ENCODE measurements around the gene SNRPN.
A peak's percentile ranks its signal among the peaks of the same experiment; 100 is the strongest.
"Not testable (repeated sequence)": the region's sequence is repeated elsewhere in the genome, so short reads cannot be mapped to it uniquely, and the experiment has no call there.

Gene SNRPN

DNA sequence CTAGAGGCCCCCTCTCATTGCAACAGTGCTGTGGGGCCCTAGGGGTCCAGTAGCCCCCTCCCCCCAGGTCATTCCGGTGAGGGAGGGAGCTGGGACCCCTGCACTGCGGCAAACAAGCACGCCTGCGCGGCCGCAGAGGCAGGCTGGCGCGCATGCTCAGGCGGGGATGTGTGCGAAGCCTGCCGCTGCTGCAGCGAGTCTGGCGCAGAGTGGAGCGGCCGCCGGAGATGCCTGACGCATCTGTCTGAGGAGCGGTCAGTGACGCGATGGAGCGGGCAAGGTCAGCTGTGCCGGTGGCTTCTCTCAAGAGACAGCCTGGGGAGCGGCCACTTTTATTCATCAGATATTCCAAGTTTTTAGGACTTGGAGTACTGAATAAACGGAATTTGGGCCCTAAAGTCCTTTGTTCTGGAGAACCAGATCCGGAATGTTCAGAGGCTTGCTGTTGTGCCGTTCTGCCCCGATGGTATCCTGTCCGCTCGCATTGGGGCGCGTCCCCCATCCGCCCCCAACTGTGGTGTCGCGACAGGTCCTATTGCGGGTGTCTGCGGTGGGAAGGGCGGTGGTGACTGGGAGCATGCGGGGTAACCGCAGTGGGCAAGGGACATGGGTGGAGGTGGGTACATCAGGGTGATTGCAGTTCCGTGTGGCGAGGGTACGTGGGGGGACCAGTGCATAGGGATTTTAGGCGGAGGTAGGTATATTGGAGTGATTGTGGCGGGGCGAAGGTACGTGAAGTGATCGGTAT lies at the start of gene SNRPN, which contains the start of gene SNURF:
SNRPN (plus strand) TSS at position 205 of the 748 bp plus-strand sequence. CDS start 19,467 bp downstream, outside the sequence.
SNURF (plus strand) TSS at position 205 of the 748 bp plus-strand sequence; CDS start at position 267, 62 bp downstream.
- DNase-seq (ENCODE audit: low read depth in 2 of 2): peak; percentile 30 to 31

DNA sequence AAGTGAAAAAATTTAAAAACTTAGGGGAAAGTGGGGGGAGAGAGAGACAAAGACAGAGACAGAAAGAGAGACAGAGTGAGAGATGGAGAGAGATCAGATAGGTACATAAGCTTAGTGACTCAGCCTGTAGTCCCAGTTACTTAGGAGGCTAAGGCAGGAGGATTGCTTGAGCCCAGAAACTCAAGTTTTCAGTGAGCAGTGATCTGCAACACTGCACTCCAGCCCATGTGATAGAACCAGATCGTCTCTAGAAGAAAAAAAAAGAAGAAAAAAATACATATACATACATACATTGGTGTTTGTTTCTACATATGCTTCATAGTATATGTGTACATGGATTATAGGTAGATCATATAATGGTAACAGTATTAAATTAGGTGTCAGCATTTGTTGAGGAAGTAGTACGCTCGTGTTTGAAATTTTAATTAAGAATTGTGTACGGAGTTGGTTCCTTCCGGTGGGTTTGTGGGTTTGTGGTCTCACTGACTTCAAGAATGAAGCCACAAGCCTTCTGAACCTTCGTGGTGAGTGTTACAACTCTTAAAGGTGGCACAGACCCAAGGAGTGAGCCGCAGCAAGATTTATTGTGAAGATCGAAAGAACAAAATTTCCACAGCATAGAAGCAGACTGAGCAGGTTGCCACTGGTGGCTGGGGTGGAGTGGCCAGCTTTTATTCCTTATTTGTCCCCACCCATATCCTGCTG lies 38.3 kb upstream of the SNRPN start:
- no peak for DNase-seq (ENCODE audit: low read depth in 2 of 2)

- DNase-seq (ENCODE audit: low read depth in 2 of 2): no peak
Observed at GRCh38 chr15:24917431-24917830, 37.4 kb upstream of the SNRPN start.

DNA sequence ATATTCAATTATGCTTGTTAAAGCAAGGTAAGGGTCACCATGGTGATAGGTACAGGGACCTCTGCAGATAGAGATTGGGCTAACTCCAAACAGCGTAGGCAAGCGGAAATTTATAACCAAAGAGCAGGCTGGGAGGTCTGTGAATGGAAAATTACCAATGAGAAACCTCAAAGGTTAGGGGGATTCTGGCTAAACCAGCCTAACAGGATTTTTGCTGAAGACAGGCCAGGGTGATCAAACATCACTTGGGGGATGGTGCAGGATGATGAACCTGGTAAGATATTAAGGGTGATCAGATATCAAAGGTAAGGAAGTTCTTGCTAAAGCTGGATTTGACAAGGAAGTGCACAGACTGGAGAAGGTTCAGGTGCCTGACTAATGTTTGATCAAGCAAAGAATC lies 35.3 kb upstream of the SNRPN start:
- DNase-seq (ENCODE audit: low read depth in 2 of 2): no peak

GRCh38 chr15:24922781-24923180 lies 32.0 kb upstream of the SNRPN start:
- DNase-seq (ENCODE audit: low read depth in 2 of 2): not testable (repeated sequence)

DNA sequence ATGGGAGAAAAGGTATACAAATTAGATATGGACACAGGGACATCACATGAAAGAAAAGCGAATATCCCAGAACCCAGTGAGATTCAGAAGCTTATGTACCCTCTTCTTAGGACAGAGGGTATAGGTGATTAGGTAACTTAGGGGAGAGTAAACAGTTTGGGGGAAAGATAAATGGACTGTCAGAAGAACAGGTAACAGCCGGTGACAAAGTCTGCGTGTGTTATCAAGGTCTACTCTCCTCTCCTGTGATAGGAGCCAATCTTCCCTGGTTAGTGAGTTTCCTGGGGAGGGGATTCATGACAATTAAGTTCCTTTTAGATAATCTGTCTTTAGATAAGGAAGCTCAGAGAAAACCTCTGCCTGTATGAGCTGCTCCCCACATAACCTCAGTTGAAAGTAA lies 30.6 kb upstream of the SNRPN start:
- DNase-seq (ENCODE audit: low read depth in 2 of 2): no peak

GRCh38 chr15:24924621-24925020 lies 30.2 kb upstream of the SNRPN start:
- DNase-seq (ENCODE audit: low read depth in 2 of 2): no peak

DNA sequence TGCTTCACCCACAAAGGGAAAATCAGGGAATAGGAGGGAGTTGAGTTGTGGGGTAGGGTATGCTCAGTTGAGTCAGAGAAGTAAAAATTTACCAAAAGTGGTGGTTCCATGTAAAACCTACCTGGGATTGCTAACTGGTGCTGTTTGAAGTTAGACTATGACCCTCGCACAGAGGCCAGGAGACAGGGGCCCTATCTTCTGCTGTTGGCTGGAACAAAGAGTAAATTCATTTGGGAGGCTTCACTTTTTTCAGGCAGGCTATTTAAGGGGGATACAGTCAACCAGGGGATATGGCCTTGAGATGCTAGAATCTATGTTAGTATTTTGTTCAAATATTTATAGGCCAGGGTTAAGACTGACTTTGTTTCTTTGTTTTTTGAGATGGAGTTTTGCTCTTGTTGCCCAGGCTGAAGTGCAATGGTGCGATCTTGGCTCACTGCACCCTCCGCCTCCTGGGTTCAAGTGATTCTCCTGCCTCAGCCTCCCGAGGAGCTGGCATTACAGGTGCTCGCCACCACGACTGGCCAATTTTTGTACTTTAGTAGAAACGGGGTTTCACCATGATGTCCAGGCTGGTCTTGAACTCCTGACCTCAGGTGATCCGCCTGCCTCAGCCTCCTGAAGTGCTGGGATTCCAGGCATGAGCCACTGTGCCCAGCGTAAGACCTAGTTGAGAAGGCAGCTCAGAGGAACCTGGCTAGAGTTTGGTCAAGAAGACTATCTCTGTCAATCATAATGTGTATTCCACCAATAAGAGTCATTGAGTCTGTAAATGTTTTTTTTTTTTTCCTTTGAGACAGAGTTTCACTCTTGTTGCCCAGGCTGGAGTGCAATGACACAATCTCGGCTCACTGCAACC lies 22.7 kb upstream of the SNRPN start:
- not testable (repeated sequence) for DNase-seq (ENCODE audit: low read depth in 2 of 2)

GRCh38 chr15:24933716-24934115 lies 21.1 kb upstream of the SNRPN start:
- no peak for DNase-seq (ENCODE audit: low read depth in 2 of 2)

DNA sequence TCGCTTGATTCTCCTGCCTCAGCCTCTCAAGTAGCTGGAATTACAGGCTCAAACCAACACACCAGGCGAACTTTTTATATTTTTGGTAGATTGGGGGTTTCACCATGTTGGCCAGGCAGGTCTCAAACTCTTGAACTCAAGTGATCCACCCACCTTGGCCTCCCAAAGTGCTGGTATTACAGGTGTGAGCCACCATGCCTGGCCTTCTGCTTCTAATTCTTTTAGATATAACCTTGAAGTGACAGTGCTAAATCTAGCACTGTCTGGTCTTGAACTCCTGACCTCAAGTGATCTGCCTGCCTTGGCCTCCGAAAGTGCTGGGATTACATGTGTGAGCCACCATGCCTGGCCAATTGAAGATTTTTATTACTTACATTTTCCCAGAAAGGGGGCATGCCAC lies 16.6 kb upstream of the SNRPN start:
- not testable (repeated sequence) for DNase-seq (ENCODE audit: low read depth in 2 of 2)

GRCh38 chr15:24940236-24940635 lies 14.6 kb upstream of the SNRPN start:
- DNase-seq (ENCODE audit: low read depth in 2 of 2): no peak

DNA sequence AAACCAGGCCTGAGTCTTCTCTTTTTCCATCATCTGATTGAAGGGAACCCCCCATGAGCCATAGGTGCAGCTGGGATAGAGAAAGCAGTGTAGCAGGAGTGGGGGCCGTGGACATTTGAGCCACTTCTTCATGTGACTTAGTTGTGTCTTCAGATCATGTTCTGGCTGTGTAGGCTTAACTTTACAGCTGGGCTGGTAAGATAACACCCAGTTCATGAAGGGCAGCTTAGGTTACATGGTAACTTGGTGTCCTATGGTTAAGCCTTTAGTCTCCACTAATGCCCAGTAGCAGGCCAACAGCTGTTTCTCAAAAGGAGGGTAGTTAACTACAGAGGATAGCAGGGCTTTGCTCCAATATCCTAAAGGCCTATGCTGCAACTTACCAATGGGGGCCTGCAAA lies 11.4 kb upstream of the SNRPN start:
- no peak for DNase-seq (ENCODE audit: low read depth in 2 of 2)

DNA sequence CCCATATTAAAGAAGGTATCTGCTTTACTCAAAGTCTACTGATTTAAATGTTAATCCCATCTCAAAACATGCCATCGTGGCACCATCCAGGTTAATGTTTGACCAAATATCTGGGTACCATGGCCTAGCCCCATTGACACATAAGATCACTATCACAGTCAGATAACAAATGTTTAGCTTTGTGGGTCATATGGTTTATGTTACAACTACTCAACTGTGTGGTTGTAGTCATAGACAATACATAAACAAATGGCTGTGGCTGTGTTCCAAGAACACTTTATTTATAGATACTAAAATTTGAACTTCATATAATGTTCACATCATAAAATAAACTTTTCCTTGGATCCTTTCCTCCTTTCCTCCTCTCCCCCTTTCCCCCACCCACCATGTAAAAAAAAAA lies 9.8 kb upstream of the SNRPN start:
- DNase-seq (ENCODE audit: low read depth in 2 of 2): no peak

GRCh38 chr15:24945711-24946110 lies 9.1 kb upstream of the SNRPN start:
- no peak for DNase-seq (ENCODE audit: low read depth in 2 of 2)

DNA sequence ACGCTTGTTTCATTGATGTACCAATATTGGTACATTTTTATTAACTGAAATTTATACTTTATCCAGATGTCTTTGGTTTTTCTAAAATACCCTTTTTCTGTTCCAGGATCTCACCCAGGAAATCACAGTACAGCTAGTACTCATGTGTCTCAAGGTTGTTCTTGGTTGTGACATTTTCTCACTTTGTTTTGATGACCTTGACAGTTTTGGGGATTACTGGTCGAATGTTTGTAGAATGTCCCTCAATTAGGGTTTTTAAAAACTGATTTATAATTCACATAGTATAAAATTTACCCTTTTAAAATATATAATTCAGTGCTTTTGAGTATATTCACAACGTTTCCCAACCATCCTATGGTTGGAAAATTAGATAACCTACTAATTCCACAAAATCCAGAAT lies 6.3 kb upstream of the SNRPN start:
- no peak for DNase-seq (ENCODE audit: low read depth in 2 of 2)

- no peak for DNase-seq (ENCODE audit: low read depth in 2 of 2)
Observed at GRCh38 chr15:24955531-24955921, 739 bp downstream of the SNRPN start.

- peak in 1 of 2 donors; percentile 51 for DNase-seq (ENCODE audit: low read depth in 2 of 2)
Observed at GRCh38 chr15:24956111-24956838, 1.5 kb downstream of the SNRPN start.

DNA sequence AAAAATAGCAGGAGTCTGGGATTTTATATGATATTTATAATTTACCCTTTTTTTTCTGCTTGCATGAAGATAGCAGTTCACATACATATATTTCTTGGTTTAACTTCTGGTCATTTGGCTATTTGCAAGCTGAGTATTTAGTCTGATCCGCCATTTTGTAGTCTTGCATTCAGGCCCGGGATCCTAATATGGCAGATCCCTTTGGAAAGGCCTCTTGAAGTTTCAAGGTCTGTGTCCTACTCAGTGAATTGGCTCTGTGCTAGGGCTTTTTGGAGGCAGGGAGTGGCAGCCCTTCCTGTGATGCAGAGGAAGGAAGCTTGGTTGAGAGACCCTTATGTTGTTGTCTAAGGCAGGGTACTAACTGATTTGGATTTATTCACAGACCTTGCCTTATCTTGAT lies 2.9 kb downstream of the SNRPN start:
- no peak for DNase-seq (ENCODE audit: low read depth in 2 of 2)

GRCh38 chr15:24961967-24962366 lies 7.2 kb downstream of the SNRPN start:
- no peak for DNase-seq (ENCODE audit: low read depth in 2 of 2)

- DNase-seq (ENCODE audit: low read depth in 2 of 2): no peak
Observed at GRCh38 chr15:24962880-24963279, 8.1 kb downstream of the SNRPN start.

DNA sequence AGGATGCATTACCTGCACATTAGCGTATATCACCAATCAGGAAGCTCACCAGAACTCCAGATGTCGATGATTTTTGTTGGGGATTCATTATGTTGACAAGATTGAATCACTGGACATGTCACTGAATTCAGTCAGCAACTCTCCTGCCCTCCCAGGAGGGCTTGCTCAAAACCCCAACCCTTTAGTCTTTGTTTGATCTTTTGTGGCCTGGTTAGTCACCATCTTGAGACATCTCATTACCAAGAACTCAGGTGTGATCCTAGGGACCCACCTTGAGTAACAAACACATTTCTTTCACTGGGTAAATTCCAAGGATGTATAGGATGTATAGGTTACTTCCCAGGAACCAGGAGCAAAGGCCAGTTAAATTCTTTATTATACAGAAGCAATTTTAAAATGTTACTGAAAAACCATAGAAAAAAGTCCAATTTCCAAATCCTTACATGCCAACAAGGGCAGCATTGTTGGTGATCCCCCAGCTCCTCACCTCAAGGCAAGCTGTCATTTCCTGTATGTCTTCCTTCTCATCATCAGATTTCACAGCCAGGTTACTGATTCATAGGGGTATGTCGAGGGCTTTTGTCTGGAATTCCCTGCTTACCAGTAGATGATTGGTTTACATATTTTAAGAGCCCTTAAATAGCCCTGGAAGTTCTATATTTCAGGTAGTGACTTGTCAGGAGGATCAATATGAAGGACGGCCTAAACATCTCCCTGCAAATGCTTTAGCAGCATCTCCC lies 11.7 kb downstream of the SNRPN start:
- DNase-seq (ENCODE audit: low read depth in 2 of 2): no peak

All from stimulated activated CD8-positive, alpha-beta memory T cell treated with anti-CD3 and anti-CD28 coated beads, Interleukin-7, amount 100 ng/mL, for 1 hour (primary cell).